Lung (tissue), 12 donors: ENCODE measurements around the gene CENPP. TPM values are rescaled to one million over a fixed set of nuclear protein-coding genes. Genes with fewer than 3 reads are reported as not detected.

Experiments
- ATAC-seq: fragments of 200-7000 bp; cut with Tn5 transposase; one replicate; pipeline ENCODE4 v1.9.1; 2020; ENCODE audit warnings: moderate number of reproducible peaks; ENCODE audit not compliant: insufficient read depth, low FRiP score
- DNase-seq, 3 donors: peaks; one replicate each; pipeline ENCODE4 v3.0.0-alpha.2; 2013 to 2017
- H3K27ac ChIP-seq, 2 donors: one replicate each; pipeline ENCODE4 v1.5.1; 2013; ENCODE audit warnings: mild to moderate bottlenecking in 2 of 2, moderate library complexity in 2 of 2, control low read depth in 1 of 2, inconsistent platforms in 1 of 2, low read depth in 1 of 2, low read length in 1 of 2
- H3K27me3 ChIP-seq, 3 donors: one replicate each; pipeline ENCODE4 v1.5.1; 2013; ENCODE audit warnings: low read length in 2 of 3; ENCODE audit not compliant: control insufficient read depth in 3 of 3, insufficient read depth in 3 of 3
- H3K36me3 ChIP-seq, 4 donors: one replicate each; pipeline ENCODE4 v1.5.1; 2013; ENCODE audit warnings: low read length in 4 of 4, mild to moderate bottlenecking in 1 of 4, moderate library complexity in 1 of 4; ENCODE audit not compliant: control insufficient read depth in 4 of 4, insufficient read depth in 4 of 4
- H3K4me1 ChIP-seq, 5 donors: one replicate each; pipeline ENCODE4 v1.5.1; 2013; ENCODE audit warnings: low read length in 5 of 5, mild to moderate bottlenecking in 2 of 5, moderate library complexity in 1 of 5; ENCODE audit not compliant: control insufficient read depth in 5 of 5, insufficient read depth in 5 of 5
- H3K4me3 ChIP-seq: one replicate; pipeline ENCODE4 v1.5.1; 2013; ENCODE audit warnings: mild to moderate bottlenecking, control low read depth, moderate library complexity
- H3K9ac ChIP-seq, 2 donors: one replicate each; pipeline ENCODE4 v1.5.1; 2013; ENCODE audit warnings: low read length in 2 of 2, control low read depth in 1 of 2; ENCODE audit not compliant: insufficient read depth in 1 of 2
- H3K9me3 ChIP-seq, 4 donors: one replicate each; pipeline ENCODE4 v1.5.1; 2013; ENCODE audit warnings: low read length in 3 of 4, mild to moderate bottlenecking in 1 of 4, moderate library complexity in 1 of 4; ENCODE audit not compliant: control insufficient read depth in 4 of 4, insufficient read depth in 3 of 4
- WGBS, 2 donors: extraction: QIAGEN DNeasy Blood & Tissue Kit; methylation state at CpG; one replicate each; pipeline ENCODE4 v1.1.7; 2013; 5-methylcytosine and 5-hydroxymethylcytosine counted together
- polyA plus RNA-seq, 2 donors: library from polyadenylated mRNA; stranded (reverse); fragments of 200-250 nt; gene quantifications; one replicate each; pipeline ENCODE4 v1.2.1, GENCODE V29; 2013
- total RNA-seq, 2 donors: library from RNA; depleted of rRNA in 1 of 2; stranded (reverse); fragments of >200 nt in 1 of 2; gene quantifications; one replicate each; pipeline ENCODE4 v1.2.1, GENCODE V29; 2014 to 2021
- TF ChIP-seq, protein P1 (sequence below): IDR thresholded peaks from 2 replicates; pipeline ENCODE4 v1.5.1; 2012; ENCODE audit warnings: mild to moderate bottlenecking; ENCODE audit errors: control extremely low read depth, extremely low read depth
- donor health status: control.
- donor health status: control.
- donor health status: Bipolar disorder and iron deficiency.
- donor health status: healthy.
- donor health status: DM: yes; HTN: yes; CAD: no.

The CENPP gene
- total and polyA plus RNA-seq, 4 donors: 1.2 to 11.8 (median 2.9) TPM

DNA sequence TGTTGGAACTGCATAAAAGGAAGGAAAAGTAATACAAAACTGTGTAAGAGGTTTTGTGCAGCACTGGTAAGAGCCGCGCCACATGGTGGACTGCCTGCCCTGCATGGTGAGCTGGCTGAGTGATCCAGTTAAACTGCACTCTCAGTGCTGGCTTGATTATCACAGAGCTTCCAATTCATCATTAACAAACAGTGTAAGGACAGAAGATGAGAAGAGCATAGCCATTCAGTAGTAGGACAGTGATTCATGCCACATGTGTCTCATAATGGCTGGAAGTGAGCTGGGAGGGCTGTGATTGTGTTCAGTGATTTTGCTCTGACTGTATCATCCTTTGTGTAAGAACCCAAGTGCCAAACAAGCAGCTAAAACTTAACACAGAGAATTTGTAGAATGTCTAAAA is 142.5 kb downstream of the CENPP start:
- ATAC-seq (no peak), DNase-seq (no peak)
- Histone ChIP-seq H3K4me1 (peaks cover 0 to 4% (median 0%) of the 10 kb centered on the region in 5 donors), H3K27me3 (no peaks in the 10 kb centered on the region), H3K36me3 (no peaks in the 10 kb centered on the region), H3K9ac (no peak overlapping the region), H3K27ac (no peak overlapping the region), H3K4me3 (no peak overlapping the region), H3K9me3 (no peaks in the 10 kb centered on the region)
- TF ChIP-seq, protein P1, sequence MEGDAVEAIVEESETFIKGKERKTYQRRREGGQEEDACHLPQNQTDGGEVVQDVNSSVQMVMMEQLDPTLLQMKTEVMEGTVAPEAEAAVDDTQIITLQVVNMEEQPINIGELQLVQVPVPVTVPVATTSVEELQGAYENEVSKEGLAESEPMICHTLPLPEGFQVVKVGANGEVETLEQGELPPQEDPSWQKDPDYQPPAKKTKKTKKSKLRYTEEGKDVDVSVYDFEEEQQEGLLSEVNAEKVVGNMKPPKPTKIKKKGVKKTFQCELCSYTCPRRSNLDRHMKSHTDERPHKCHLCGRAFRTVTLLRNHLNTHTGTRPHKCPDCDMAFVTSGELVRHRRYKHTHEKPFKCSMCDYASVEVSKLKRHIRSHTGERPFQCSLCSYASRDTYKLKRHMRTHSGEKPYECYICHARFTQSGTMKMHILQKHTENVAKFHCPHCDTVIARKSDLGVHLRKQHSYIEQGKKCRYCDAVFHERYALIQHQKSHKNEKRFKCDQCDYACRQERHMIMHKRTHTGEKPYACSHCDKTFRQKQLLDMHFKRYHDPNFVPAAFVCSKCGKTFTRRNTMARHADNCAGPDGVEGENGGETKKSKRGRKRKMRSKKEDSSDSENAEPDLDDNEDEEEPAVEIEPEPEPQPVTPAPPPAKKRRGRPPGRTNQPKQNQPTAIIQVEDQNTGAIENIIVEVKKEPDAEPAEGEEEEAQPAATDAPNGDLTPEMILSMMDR: no peak
- 95 to 99% methylated on average over 2 of the region's 2 CpGs for WGBS, 2 donors

DNA sequence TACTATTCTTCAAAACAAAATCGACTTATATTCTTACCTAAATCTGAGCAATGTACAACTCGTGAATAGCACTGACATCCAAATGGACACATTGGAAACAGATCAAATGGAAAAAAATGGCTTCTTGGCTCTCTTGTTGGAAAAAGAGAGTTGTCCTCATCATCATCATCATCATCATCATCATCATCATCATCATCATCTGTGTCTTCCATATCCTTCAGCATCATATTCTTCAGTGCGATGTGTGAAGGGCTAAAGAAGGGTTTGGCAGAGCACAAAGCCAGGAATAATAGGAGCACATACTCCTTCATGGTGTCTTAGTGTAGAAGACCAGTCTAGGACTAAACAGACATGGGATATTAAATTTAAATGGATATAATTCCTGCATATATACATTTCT is 148.8 kb downstream of the CENPP start:
- no peak overlapping the region for H3K27ac ChIP-seq
- H3K4me3 ChIP-seq: no peak overlapping the region
- no peaks in the 10 kb centered on the region for H3K36me3 ChIP-seq
- TF ChIP-seq, protein P1: no peak
- no peaks in the 10 kb centered on the region for H3K9me3 ChIP-seq
- DNase-seq (peak in 2 of 3 donors; percentile 26 to 51), ATAC-seq (no peak)
- no peaks in the 10 kb centered on the region for H3K27me3 ChIP-seq
- WGBS, 2 donors: 91 to 96% methylated on average over 3 of the region's 3 CpGs
- peaks cover 0 to 3% (median 0%) of the 10 kb centered on the region in 5 donors for H3K4me1 ChIP-seq
- no peak overlapping the region for H3K9ac ChIP-seq

DNA sequence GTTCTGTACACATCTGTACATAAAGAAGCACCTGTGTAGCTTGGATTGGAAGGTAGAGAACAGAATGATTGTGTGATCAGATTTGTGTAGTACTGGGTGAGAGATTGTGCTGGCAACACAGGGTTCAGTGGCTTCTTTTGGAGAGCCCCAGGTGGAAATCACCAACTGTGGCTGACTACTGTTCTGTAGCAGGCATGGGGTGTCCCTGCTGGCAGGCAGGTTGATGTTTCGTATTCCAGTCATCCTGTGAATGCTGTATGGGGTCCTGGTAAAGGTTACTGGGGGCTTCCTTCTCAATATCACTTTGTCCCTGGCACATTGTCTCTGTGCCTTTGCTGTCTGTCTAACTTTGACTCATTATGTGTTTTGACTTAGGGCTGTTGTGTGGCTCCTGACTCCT is 151.2 kb downstream of the CENPP start:
- ATAC-seq: no peak
- no peak overlapping the region for H3K4me3 ChIP-seq
- no peaks in the 10 kb centered on the region for H3K9me3 ChIP-seq
- no peaks in the 10 kb centered on the region for H3K36me3 ChIP-seq
- no peak for DNase-seq
- WGBS, 2 donors: 94 to 96% methylated on average over 1 of the region's 1 CpG
- TF ChIP-seq, protein P1: no peak
- no peak overlapping the region for H3K27ac ChIP-seq
- peaks cover 0 to 22% (median 12%) of the 10 kb centered on the region in 5 donors for H3K4me1 ChIP-seq
- H3K9ac ChIP-seq: no peak overlapping the region
- no peaks in the 10 kb centered on the region for H3K27me3 ChIP-seq

DNA sequence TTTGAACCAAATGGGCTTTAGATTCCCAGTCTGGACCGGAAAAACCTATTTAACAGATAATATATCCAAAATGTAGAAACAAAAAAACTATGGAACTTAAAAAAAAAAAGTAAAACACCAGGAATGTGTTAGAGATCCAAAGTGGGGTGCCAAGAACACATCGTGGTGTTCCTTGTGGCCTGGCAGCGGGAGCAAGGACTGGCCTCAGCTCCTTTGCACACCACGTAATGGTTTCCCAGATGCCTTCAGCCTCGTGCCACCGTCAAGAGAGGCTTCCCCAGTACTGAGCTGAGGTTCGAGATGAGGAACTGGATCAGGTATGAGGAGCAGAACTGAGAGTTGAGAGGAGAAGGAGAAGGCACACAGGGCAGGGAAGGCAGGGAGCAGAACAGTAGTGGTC is 153.0 kb downstream of the CENPP start:
- H3K27ac ChIP-seq: no peak overlapping the region
- TF ChIP-seq, protein P1: no peak
- no peak for ATAC-seq

More for the DNA sequence above, 153.0 kb downstream of the CENPP start:
- 90 to 91% methylated on average over 7 of the region's 7 CpGs for WGBS, 2 donors
- no peaks in the 10 kb centered on the region for H3K36me3 ChIP-seq
- no peak overlapping the region for H3K4me3 ChIP-seq
- DNase-seq: no peak
- H3K27me3 ChIP-seq: no peaks in the 10 kb centered on the region
- no peak overlapping the region for H3K9ac ChIP-seq
- H3K4me1 ChIP-seq: peaks cover 0 to 38% (median 14%) of the 10 kb centered on the region in 5 donors
- no peaks in the 10 kb centered on the region for H3K9me3 ChIP-seq
